GM12878 (cell line): Measurements from ENCODE around the gene GRIN2A.

Experiments
- ATF7 ChIP-seq: fragments of 450-650 bp; IDR thresholded peaks from 2 replicates; pipeline ENCODE4 v1.6.1; 2016; ENCODE audit warnings: low read depth, mild to moderate bottlenecking
- CUX1 ChIP-seq: IDR thresholded peaks from 2 replicates; pipeline ENCODE4 v1.6.1; 2012; ENCODE audit warnings: improper control_type of control experiment, low read depth, low read length; ENCODE audit not compliant: insufficient replicate concordance
- DPF2 ChIP-seq: fragments of 450-650 bp; IDR thresholded peaks from 2 replicates; pipeline ENCODE4 v1.6.1; 2017; ENCODE audit warnings: mild to moderate bottlenecking
- ELK1 ChIP-seq: IDR thresholded peaks from 2 replicates; pipeline ENCODE4 v1.6.1; 2012; ENCODE audit warnings: low read depth, low read length, improper control_type of control experiment
- MYC ChIP-seq: IDR thresholded peaks from 2 replicates; pipeline ENCODE4 v1.6.1; 2011; ENCODE audit warnings: mild to moderate bottlenecking, low read length, moderate library complexity, inconsistent platforms; ENCODE audit not compliant: insufficient read depth, insufficient replicate concordance, insufficient read length, severe bottlenecking
- POLR2A ChIP-seq: IDR thresholded peaks from 2 replicates; pipeline ENCODE4 v1.6.1; 2011; ENCODE audit warnings: low read depth, mild to moderate bottlenecking, low read length
- RB1 ChIP-seq: fragments of 450-650 bp; formaldehyde crosslinking; IDR thresholded peaks from 2 replicates; pipeline ENCODE4 v1.6.1; 2017; ENCODE audit warnings: mild to moderate bottlenecking, borderline replicate concordance
- SMAD1 ChIP-seq: fragments of 450-650 bp; IDR thresholded peaks from 2 replicates; pipeline ENCODE4 v1.6.1; 2018; ENCODE audit warnings: mild to moderate bottlenecking, low read depth; ENCODE audit not compliant: partially characterized antibody
- SP1 ChIP-seq: IDR thresholded peaks from one replicate; pipeline ENCODE4 v1.6.1; 2011; ENCODE audit warnings: low read depth, low read length
- YY1 ChIP-seq: IDR thresholded peaks from 2 replicates; pipeline ENCODE4 v1.6.1; 2011; ENCODE audit warnings: low read depth, mild to moderate bottlenecking, low read length
- TF ChIP-seq, protein P1 (sequence below): IDR thresholded peaks from 2 replicates; pipeline ENCODE4 v1.6.1; 2011; ENCODE audit warnings: mild to moderate bottlenecking, low read depth, low read length, moderate library complexity; ENCODE audit not compliant: insufficient replicate concordance
- TF ChIP-seq, protein P2 (sequence below), 3 experiments: IDR thresholded peaks in 2 of 3; conservative IDR thresholded peaks in 1 of 3; 2 replicates each; pipeline ENCODE4 v1.5.1; 2011; ENCODE audit warnings: low read depth in 3 of 3, low read length in 3 of 3, mild to moderate bottlenecking in 3 of 3, control low read depth in 2 of 3, moderate library complexity in 2 of 3, inconsistent platforms in 1 of 3, mixed read lengths in 1 of 3; ENCODE audit not compliant: control insufficient read depth in 2 of 3, insufficient read depth in 1 of 3; ENCODE audit errors: extremely low read depth in 1 of 3
- TF ChIP-seq, protein P3 (sequence below): IDR thresholded peaks from 2 replicates; pipeline ENCODE4 v1.6.1; 2012; ENCODE audit warnings: low read depth, low read length, improper control_type of control experiment
- TF ChIP-seq, protein P4 (sequence below): fragments of 450-650 bp; IDR thresholded peaks from 2 replicates; pipeline ENCODE4 v1.6.1; 2016; ENCODE audit warnings: mild to moderate bottlenecking

DNA sequence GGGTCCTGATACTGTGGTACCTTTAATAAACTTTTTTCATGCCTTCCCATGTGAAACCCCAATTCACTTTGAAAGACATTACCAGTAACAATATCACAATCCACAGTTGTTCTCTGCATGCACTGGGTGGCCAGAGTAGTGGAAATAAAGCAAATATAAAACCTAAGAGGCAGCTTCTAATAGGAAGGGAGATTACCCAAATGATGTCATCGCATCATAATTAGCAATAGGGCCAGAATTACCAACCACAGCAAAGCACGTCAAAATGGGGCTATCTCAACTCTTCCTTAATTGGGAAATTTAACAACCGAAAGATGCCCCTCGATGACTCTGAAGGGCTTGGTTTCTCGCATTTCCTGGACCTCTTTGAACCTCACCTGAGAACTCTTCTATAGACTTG, 224.8 kb downstream of the GRIN2A start:
- TF ChIP-seq, protein P1, sequence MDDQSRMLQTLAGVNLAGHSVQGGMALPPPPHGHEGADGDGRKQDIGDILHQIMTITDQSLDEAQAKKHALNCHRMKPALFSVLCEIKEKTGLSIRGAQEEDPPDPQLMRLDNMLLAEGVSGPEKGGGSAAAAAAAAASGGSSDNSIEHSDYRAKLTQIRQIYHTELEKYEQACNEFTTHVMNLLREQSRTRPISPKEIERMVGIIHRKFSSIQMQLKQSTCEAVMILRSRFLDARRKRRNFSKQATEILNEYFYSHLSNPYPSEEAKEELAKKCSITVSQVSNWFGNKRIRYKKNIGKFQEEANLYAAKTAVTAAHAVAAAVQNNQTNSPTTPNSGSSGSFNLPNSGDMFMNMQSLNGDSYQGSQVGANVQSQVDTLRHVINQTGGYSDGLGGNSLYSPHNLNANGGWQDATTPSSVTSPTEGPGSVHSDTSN, result no peak
- no peak for TF ChIP-seq YY1
- TF ChIP-seq RB1, result no peak
- no peak for TF ChIP-seq SP1
- no peak for TF ChIP-seq DPF2
- no peak for TF ChIP-seq SMAD1
- peak; percentile 98 for TF ChIP-seq ATF7
- TF ChIP-seq, protein P2, sequence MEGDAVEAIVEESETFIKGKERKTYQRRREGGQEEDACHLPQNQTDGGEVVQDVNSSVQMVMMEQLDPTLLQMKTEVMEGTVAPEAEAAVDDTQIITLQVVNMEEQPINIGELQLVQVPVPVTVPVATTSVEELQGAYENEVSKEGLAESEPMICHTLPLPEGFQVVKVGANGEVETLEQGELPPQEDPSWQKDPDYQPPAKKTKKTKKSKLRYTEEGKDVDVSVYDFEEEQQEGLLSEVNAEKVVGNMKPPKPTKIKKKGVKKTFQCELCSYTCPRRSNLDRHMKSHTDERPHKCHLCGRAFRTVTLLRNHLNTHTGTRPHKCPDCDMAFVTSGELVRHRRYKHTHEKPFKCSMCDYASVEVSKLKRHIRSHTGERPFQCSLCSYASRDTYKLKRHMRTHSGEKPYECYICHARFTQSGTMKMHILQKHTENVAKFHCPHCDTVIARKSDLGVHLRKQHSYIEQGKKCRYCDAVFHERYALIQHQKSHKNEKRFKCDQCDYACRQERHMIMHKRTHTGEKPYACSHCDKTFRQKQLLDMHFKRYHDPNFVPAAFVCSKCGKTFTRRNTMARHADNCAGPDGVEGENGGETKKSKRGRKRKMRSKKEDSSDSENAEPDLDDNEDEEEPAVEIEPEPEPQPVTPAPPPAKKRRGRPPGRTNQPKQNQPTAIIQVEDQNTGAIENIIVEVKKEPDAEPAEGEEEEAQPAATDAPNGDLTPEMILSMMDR (IDR thresholded peaks at IDR 0.05 in 2 of 3, conservative IDR thresholded peaks at IDR 0.05 in 1 of 3; ENCODE audit: control insufficient read depth in 2 of 3, extremely low read depth in 1 of 3, insufficient read depth in 1 of 3, low read depth in 3 of 3, low read length in 3 of 3), result no peak
- TF ChIP-seq ELK1, result no peak
- TF ChIP-seq, protein P3, sequence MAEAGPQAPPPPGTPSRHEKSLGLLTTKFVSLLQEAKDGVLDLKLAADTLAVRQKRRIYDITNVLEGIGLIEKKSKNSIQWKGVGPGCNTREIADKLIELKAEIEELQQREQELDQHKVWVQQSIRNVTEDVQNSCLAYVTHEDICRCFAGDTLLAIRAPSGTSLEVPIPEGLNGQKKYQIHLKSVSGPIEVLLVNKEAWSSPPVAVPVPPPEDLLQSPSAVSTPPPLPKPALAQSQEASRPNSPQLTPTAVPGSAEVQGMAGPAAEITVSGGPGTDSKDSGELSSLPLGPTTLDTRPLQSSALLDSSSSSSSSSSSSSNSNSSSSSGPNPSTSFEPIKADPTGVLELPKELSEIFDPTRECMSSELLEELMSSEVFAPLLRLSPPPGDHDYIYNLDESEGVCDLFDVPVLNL, result no peak
- TF ChIP-seq, protein P4, sequence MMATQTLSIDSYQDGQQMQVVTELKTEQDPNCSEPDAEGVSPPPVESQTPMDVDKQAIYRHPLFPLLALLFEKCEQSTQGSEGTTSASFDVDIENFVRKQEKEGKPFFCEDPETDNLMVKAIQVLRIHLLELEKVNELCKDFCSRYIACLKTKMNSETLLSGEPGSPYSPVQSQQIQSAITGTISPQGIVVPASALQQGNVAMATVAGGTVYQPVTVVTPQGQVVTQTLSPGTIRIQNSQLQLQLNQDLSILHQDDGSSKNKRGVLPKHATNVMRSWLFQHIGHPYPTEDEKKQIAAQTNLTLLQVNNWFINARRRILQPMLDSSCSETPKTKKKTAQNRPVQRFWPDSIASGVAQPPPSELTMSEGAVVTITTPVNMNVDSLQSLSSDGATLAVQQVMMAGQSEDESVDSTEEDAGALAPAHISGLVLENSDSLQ, result no peak
- TF ChIP-seq CUX1, result no peak
- TF ChIP-seq POLR2A, result no peak
- TF ChIP-seq MYC, result no peak
